ENCODE measurements around the gene PITPNB. TPM values are rescaled to one million over a fixed set of nuclear protein-coding genes. Genes with fewer than 3 reads are reported as not detected.
A peak's percentile ranks its signal among the peaks of the same experiment; 100 is the strongest.

PITPNB gene
- total RNA-seq, 1 experiment from 2014 or later = 135 TPM

- ChIA-PET POLR2A (ENCODE audit: low non-redundant PET) (no interaction called here), CTCF (no interaction called here)
- intact Hi-C loops (cut with micrococcal nuclease; ENCODE audit: unreplicated experiment) = no loop called here
- peaks cover 8% of the 10 kb centered on the region for H3K36me3 ChIP-seq (ENCODE audit: insufficient read depth, low read length, poor library complexity, severe bottlenecking)
- TF ChIP-seq CTCF (conservative IDR thresholded peaks at IDR 0.05; ENCODE audit: low read depth, low read length) = no peak
- TF ChIP-seq EZH2 (IDR thresholded peaks at IDR 0.05; ENCODE audit: borderline replicate concordance, low read depth, low read length, poor library complexity, severe bottlenecking) = no peak
- H3K4me3 ChIP-seq (ENCODE audit: low read depth, low read length, poor library complexity, severe bottlenecking) = no peak overlapping the region
- DNase-seq (ENCODE audit: low spot score) = no peak
- H3K4me1 ChIP-seq (ENCODE audit: insufficient read depth, low read length, poor library complexity, severe bottlenecking) = peaks cover 43% of the 10 kb centered on the region
- H3K9me3 ChIP-seq (ENCODE audit: low read depth, low read length, poor library complexity, severe bottlenecking) = no peaks in the 10 kb centered on the region
- BruUV-seq (replicated peaks) = no TSS peak
- H3K27ac ChIP-seq (ENCODE audit: low read depth, low read length, poor library complexity, severe bottlenecking) = peak overlapping the region; percentile 22
- no peaks in the 10 kb centered on the region for H3K27me3 ChIP-seq (replicated peaks; ENCODE audit: insufficient read depth, low read depth, low read length, poor library complexity)
Measured at GRCh38 chr22:27915986-27916385, 3.1 kb downstream of the PITPNB start.

GRCh38 chr22:27913162-27913741, 5.8 kb downstream of the PITPNB start:
- Histone ChIP-seq H3K9me3 (ENCODE audit: low read depth, low read length, poor library complexity, severe bottlenecking) (no peaks in the 10 kb centered on the region), H3K27me3 (replicated peaks; ENCODE audit: insufficient read depth, low read depth, low read length, poor library complexity) (no peaks in the 10 kb centered on the region), H3K27ac (ENCODE audit: low read depth, low read length, poor library complexity, severe bottlenecking) (peak overlapping the region; percentile 4), H3K4me1 (ENCODE audit: insufficient read depth, low read length, poor library complexity, severe bottlenecking) (peaks cover 35% of the 10 kb centered on the region), H3K36me3 (ENCODE audit: insufficient read depth, low read length, poor library complexity, severe bottlenecking) (peaks cover 33% of the 10 kb centered on the region), H3K4me3 (ENCODE audit: low read depth, low read length, poor library complexity, severe bottlenecking) (no peak overlapping the region)
- intact Hi-C loops (cut with micrococcal nuclease; ENCODE audit: unreplicated experiment) = no loop called here
- no TSS peak for BruUV-seq (replicated peaks)
- POLR2A ChIA-PET (ENCODE audit: low non-redundant PET) = no interaction called here
- no peak for DNase-seq (ENCODE audit: low spot score)
- TF ChIP-seq EZH2 (IDR thresholded peaks at IDR 0.05; ENCODE audit: borderline replicate concordance, low read depth, low read length, poor library complexity, severe bottlenecking) (no peak), CTCF (conservative IDR thresholded peaks at IDR 0.05; ENCODE audit: low read depth, low read length) (no peak)
- CTCF ChIA-PET = no interaction called here

- BruUV-seq (replicated peaks) = no TSS peak
- H3K9me3 ChIP-seq (ENCODE audit: low read depth, low read length, poor library complexity, severe bottlenecking) = no peaks in the 10 kb centered on the region
- ChIA-PET CTCF (no interaction called here), POLR2A (ENCODE audit: low non-redundant PET) (no interaction called here)
- H3K4me3 ChIP-seq (ENCODE audit: low read depth, low read length, poor library complexity, severe bottlenecking) = no peak overlapping the region
- H3K4me1 ChIP-seq (ENCODE audit: insufficient read depth, low read length, poor library complexity, severe bottlenecking) = peaks cover 25% of the 10 kb centered on the region
- TF ChIP-seq CTCF (conservative IDR thresholded peaks at IDR 0.05; ENCODE audit: low read depth, low read length) (no peak), EZH2 (IDR thresholded peaks at IDR 0.05; ENCODE audit: borderline replicate concordance, low read depth, low read length, poor library complexity, severe bottlenecking) (no peak)
- no peak for DNase-seq (ENCODE audit: low spot score)
- H3K36me3 ChIP-seq (ENCODE audit: insufficient read depth, low read length, poor library complexity, severe bottlenecking) = peaks cover 37% of the 10 kb centered on the region
- peak overlapping the region; percentile 9 for H3K27ac ChIP-seq (ENCODE audit: low read depth, low read length, poor library complexity, severe bottlenecking)
- intact Hi-C loops (cut with micrococcal nuclease; ENCODE audit: unreplicated experiment) = no loop called here
- no peaks in the 10 kb centered on the region for H3K27me3 ChIP-seq (replicated peaks; ENCODE audit: insufficient read depth, low read depth, low read length, poor library complexity)
Measured at GRCh38 chr22:27912101-27912500, 7.0 kb downstream of the PITPNB start.
